GM23338 (cell line): ENCODE measurements around the gene DNAJC13. TPM values are rescaled to one million over a fixed set of nuclear protein-coding genes. Genes with fewer than 3 reads are reported as not detected.

Experiments
- ATAC-seq: fragments of 200-7000 bp; cut with Tn5 transposase; 3 replicates; pipeline ENCODE4 v1.9.1; 2020
- DNase-seq: peaks from one replicate; pipeline ENCODE4 v3.0.0-alpha.2; 2015; ENCODE audit warnings: low spot score
- H2AFZ ChIP-seq: fragments of 200-600 bp; sonication (generic); 2 replicates; pipeline ENCODE4 v1.8.0; 2016; ENCODE audit warnings: antibody characterized with exemption, mild to moderate bottlenecking, moderate library complexity
- H3F3A ChIP-seq: fragments of 200-600 bp; sonication (generic); replicated peaks from 2 replicates; pipeline ENCODE4 v1.8.0; 2017; ENCODE audit warnings: antibody characterized with exemption, mixed run types, low read depth
- H3K27ac ChIP-seq: fragments of 200-600 bp; sonication (generic); 2 replicates; pipeline ENCODE4 v1.6.1; 2016; ENCODE audit warnings: low read depth
- H3K27me3 ChIP-seq: fragments of 200-600 bp; sonication (generic); 2 replicates; pipeline ENCODE4 v1.8.0; 2016; ENCODE audit warnings: mild to moderate bottlenecking, mixed run types, moderate library complexity; ENCODE audit not compliant: insufficient read depth
- H3K36me3 ChIP-seq: fragments of 200-600 bp; sonication (generic); 2 replicates; pipeline ENCODE4 v1.8.0; 2016; ENCODE audit warnings: mild to moderate bottlenecking; ENCODE audit not compliant: insufficient read depth
- H3K4me1 ChIP-seq: fragments of 200-600 bp; sonication (generic); 2 replicates; pipeline ENCODE4 v1.8.0; 2016; ENCODE audit warnings: mild to moderate bottlenecking, moderate library complexity; ENCODE audit not compliant: insufficient read depth
- H3K4me2 ChIP-seq: fragments of 200-600 bp; sonication (generic); 2 replicates; pipeline ENCODE4 v1.7.1; 2017; ENCODE audit warnings: mixed run types
- H3K4me3 ChIP-seq: fragments of 200-600 bp; sonication (generic); 2 replicates; pipeline ENCODE4 v1.6.1; 2016; ENCODE audit warnings: mixed run types
- H3K79me2 ChIP-seq: fragments of 200-600 bp; sonication (generic); replicated peaks from 2 replicates; pipeline ENCODE4 v1.8.0; 2017; ENCODE audit warnings: mild to moderate bottlenecking; ENCODE audit not compliant: insufficient read depth
- H3K9me2 ChIP-seq: fragments of 200-600 bp; sonication (generic); 2 replicates; pipeline ENCODE4 v1.8.0; 2017; ENCODE audit not compliant: insufficient read depth
- H4K20me1 ChIP-seq: fragments of 200-600 bp; sonication (generic); replicated peaks from 2 replicates; pipeline ENCODE4 v1.8.0; 2017; ENCODE audit warnings: mild to moderate bottlenecking; ENCODE audit not compliant: insufficient read depth
- H3K27ac Mint-ChIP-seq: 2 replicates; pipeline ENCODE4 v1.8.0; 2020; ENCODE audit warnings: inconsistent platforms, mild to moderate bottlenecking, moderate library complexity, mixed read lengths
- H3K27me3 Mint-ChIP-seq: 3 replicates; pipeline ENCODE4 v1.8.0; 2022; ENCODE audit warnings: low read depth, mild to moderate bottlenecking, moderate library complexity, mixed read lengths, inconsistent platforms; ENCODE audit not compliant: insufficient read depth, poor library complexity
- H3K36me3 Mint-ChIP-seq: 3 replicates; pipeline ENCODE4 v1.8.0; 2021; ENCODE audit warnings: low read depth, mild to moderate bottlenecking, inconsistent platforms, moderate library complexity, mixed read lengths
- H3K4me1 Mint-ChIP-seq: 3 replicates; pipeline ENCODE4 v1.8.0; 2020; ENCODE audit warnings: mild to moderate bottlenecking, inconsistent platforms, mixed read lengths
- H3K4me3 Mint-ChIP-seq: 3 replicates; pipeline ENCODE4 v1.8.0; 2021; ENCODE audit warnings: moderate library complexity, mild to moderate bottlenecking, inconsistent platforms, mixed read lengths
- H3K9me3 Mint-ChIP-seq: 3 replicates; pipeline ENCODE4 v1.8.0; 2020; ENCODE audit warnings: moderate library complexity, mild to moderate bottlenecking, inconsistent platforms, mixed read lengths
- CREB1 ChIP-seq: fragments of 250-450 bp; sonication (Bioruptor Pico); IDR thresholded peaks from 2 replicates; pipeline ENCODE4 v1.5.0; 2020; ENCODE audit warnings: low read depth, mild to moderate bottlenecking, moderate library complexity
- EZH2 ChIP-seq: fragments of 200-600 bp; sonication (generic); IDR thresholded peaks from one replicate; pipeline ENCODE4 v1.8.0; 2017; ENCODE audit warnings: antibody characterized with exemption, mild to moderate bottlenecking, low read depth; ENCODE audit not compliant: unreplicated experiment
- JUNB ChIP-seq: IDR thresholded peaks from one replicate; pipeline ENCODE4 v1.6.1; 2016; ENCODE audit warnings: antibody characterized with exemption; ENCODE audit not compliant: unreplicated experiment
- NANOG ChIP-seq: IDR thresholded peaks from 2 replicates; pipeline ENCODE4 v1.6.1; 2016; ENCODE audit warnings: antibody characterized with exemption, borderline replicate concordance
- POLR2AphosphoS5 ChIP-seq: IDR thresholded peaks from 2 replicates; pipeline ENCODE4 v1.6.1; 2016; ENCODE audit warnings: antibody characterized with exemption, low read depth
- STAT1 ChIP-seq: IDR thresholded peaks from one replicate; pipeline ENCODE4 v1.6.1; 2016; ENCODE audit warnings: antibody characterized with exemption; ENCODE audit not compliant: unreplicated experiment
- ZNF114 ChIP-seq: fragments of 250-450 bp; sonication (Bioruptor Pico); IDR thresholded peaks from 2 replicates; pipeline ENCODE4 v1.5.0; 2020; ENCODE audit warnings: mild to moderate bottlenecking, moderate library complexity
- ZNF331 ChIP-seq: fragments of 250-450 bp; sonication (Bioruptor Pico); IDR thresholded peaks from 2 replicates; pipeline ENCODE4 v1.5.0; 2020; ENCODE audit warnings: low read depth, mild to moderate bottlenecking, moderate library complexity
- polyA plus RNA-seq: library from polyadenylated mRNA; unstranded; fragments of >200 nt; fragmentation: Nextera tagmentation; extraction: Ambion mirVana; gene quantifications from 2 replicates; pipeline ENCODE4 v1.2.1, GENCODE V29; 2016
- total RNA-seq: library from RNA; depleted of rRNA; stranded (reverse); fragments of >200 nt; shearing (Covaris generic); gene quantifications from 2 replicates; pipeline ENCODE4 v1.2.3, GENCODE V29; 2014
- TF ChIP-seq, protein P1 (sequence below): fragments of 250-450 bp; sonication (Bioruptor Pico); IDR thresholded peaks from 2 replicates; pipeline ENCODE4 v1.5.0; 2020; ENCODE audit warnings: mild to moderate bottlenecking, moderate library complexity
- TF ChIP-seq, protein P2 (sequence below): IDR thresholded peaks from 2 replicates; pipeline ENCODE4 v1.6.1; 2016; ENCODE audit warnings: antibody characterized with exemption
- TF ChIP-seq, protein P3 (sequence below): IDR thresholded peaks from one replicate; pipeline ENCODE4 v1.6.1; 2018; ENCODE audit warnings: antibody characterized with exemption; ENCODE audit not compliant: unreplicated experiment
- TF ChIP-seq, protein P4 (sequence below), 2 experiments: fragments of 200-600 bp in 1 of 2; sonication (generic) in 1 of 2; conservative IDR thresholded peaks; 2 replicates each; pipeline versions ENCODE4 v1.5.1 to v1.6.1; 2016 to 2017; ENCODE audit warnings: antibody characterized with exemption in 2 of 2, low read depth in 2 of 2, mild to moderate bottlenecking in 2 of 2, moderate library complexity in 1 of 2

Gene DNAJC13
- total and polyA plus RNA-seq, 2 experiments from 2014 or later = 8.3 to 33.6 TPM

DNA sequence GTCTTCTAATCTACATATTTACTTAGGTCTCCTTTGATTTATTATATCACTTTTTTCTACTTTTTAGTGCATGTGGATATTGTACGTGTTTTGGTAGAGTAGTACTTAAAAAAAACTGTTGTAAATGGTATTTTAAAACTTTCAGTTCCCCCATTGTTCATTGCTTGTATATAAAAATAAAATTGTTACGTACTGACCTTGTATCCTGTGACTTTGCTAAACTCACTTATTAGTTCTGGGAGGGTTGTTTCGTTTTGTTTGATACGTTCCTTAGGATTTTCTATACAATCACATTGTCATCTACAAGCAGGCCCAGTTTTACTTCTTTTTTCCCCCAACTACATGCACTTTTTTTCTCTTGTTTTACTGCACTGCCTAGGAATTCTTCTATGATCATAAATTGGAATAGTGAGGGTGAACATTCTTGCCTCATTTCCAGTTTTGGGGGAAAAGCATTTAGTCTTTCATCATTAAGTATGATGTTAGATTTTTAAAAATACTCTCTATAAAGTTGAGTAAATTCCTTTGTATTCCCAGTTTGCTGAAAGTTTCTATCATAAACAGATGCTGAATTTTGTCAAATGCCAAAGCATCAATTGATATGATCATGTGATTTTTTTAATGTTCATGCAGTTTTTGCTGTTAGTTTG, 146.2 kb downstream of the DNAJC13 start (continued):
- TF ChIP-seq, protein P1, sequence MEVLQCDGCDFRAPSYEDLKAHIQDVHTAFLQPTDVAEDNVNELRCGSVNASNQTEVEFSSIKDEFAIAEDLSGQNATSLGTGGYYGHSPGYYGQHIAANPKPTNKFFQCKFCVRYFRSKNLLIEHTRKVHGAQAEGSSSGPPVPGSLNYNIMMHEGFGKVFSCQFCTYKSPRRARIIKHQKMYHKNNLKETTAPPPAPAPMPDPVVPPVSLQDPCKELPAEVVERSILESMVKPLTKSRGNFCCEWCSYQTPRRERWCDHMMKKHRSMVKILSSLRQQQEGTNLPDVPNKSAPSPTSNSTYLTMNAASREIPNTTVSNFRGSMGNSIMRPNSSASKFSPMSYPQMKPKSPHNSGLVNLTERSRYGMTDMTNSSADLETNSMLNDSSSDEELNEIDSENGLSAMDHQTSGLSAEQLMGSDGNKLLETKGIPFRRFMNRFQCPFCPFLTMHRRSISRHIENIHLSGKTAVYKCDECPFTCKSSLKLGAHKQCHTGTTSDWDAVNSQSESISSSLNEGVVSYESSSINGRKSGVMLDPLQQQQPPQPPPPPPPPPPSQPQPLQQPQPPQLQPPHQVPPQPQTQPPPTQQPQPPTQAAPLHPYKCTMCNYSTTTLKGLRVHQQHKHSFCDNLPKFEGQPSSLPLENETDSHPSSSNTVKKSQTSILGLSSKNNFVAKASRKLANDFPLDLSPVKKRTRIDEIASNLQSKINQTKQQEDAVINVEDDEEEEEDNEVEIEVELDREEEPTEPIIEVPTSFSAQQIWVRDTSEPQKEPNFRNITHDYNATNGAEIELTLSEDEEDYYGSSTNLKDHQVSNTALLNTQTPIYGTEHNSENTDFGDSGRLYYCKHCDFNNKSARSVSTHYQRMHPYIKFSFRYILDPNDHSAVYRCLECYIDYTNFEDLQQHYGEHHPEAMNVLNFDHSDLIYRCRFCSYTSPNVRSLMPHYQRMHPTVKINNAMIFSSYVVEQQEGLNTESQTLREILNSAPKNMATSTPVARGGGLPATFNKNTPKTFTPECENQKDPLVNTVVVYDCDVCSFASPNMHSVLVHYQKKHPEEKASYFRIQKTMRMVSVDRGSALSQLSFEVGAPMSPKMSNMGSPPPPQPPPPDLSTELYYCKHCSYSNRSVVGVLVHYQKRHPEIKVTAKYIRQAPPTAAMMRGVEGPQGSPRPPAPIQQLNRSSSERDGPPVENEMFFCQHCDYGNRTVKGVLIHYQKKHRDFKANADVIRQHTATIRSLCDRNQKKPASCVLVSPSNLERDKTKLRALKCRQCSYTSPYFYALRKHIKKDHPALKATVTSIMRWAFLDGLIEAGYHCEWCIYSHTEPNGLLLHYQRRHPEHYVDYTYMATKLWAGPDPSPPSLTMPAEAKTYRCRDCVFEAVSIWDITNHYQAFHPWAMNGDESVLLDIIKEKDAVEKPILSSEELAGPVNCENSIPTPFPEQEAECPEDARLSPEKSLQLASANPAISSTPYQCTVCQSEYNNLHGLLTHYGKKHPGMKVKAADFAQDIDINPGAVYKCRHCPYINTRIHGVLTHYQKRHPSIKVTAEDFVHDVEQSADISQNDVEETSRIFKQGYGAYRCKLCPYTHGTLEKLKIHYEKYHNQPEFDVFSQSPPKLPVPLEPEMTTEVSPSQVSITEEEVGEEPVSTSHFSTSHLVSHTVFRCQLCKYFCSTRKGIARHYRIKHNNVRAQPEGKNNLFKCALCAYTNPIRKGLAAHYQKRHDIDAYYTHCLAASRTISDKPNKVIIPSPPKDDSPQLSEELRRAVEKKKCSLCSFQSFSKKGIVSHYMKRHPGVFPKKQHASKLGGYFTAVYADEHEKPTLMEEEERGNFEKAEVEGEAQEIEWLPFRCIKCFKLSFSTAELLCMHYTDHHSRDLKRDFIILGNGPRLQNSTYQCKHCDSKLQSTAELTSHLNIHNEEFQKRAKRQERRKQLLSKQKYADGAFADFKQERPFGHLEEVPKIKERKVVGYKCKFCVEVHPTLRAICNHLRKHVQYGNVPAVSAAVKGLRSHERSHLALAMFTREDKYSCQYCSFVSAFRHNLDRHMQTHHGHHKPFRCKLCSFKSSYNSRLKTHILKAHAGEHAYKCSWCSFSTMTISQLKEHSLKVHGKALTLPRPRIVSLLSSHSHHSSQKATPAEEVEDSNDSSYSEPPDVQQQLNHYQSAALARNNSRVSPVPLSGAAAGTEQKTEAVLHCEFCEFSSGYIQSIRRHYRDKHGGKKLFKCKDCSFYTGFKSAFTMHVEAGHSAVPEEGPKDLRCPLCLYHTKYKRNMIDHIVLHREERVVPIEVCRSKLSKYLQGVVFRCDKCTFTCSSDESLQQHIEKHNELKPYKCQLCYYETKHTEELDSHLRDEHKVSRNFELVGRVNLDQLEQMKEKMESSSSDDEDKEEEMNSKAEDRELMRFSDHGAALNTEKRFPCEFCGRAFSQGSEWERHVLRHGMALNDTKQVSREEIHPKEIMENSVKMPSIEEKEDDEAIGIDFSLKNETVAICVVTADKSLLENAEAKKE = no peak
- TF ChIP-seq ZNF114 (CRISPR knock-in tag) (no peak), STAT1 (no peak), CREB1 (CRISPR knock-in tag) (no peak), ZNF331 (no peak), NANOG (no peak), JUNB (no peak), EZH2 (no peak)
- TF ChIP-seq, protein P2, sequence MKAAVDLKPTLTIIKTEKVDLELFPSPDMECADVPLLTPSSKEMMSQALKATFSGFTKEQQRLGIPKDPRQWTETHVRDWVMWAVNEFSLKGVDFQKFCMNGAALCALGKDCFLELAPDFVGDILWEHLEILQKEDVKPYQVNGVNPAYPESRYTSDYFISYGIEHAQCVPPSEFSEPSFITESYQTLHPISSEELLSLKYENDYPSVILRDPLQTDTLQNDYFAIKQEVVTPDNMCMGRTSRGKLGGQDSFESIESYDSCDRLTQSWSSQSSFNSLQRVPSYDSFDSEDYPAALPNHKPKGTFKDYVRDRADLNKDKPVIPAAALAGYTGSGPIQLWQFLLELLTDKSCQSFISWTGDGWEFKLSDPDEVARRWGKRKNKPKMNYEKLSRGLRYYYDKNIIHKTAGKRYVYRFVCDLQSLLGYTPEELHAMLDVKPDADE = no peak

DNA sequence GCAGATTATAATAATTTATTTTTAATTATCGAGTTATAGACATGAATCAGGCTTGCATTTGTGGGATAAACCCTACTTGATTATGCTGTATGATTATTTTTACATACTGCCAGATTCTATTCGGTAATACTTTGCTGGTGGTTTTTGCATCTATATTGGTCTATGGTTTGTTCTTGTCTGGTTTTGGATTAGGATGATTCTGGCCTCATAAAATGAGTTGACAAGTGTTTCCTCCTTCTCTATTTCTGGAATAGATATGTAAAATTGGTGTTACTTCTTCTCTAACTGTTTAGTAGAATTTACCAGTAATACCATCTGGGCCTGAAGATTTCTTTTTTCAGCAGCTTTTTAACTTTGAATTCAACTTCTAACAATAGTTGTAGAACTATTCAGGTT, 146.8 kb downstream of the DNAJC13 start:
- no peak overlapping the region for H3K27ac ChIP-seq
- H3K9me3 Mint-ChIP-seq = no peaks in the 10 kb centered on the region; the same call in 2 of the 3 replicates
- no peaks in the 10 kb centered on the region; the same call in 1 of the 2 replicates for H4K20me1 ChIP-seq
- no peak overlapping the region for H3K4me3 ChIP-seq
- no peak overlapping the region for H3K4me2 ChIP-seq
- peaks cover 2% of the 10 kb centered on the region for H3K27me3 Mint-ChIP-seq
- ATAC-seq (no peak), DNase-seq (no peak)
- H2AFZ ChIP-seq = no peak overlapping the region
- H3K36me3 ChIP-seq = no peaks in the 10 kb centered on the region
- H3F3A ChIP-seq = no peaks in the 10 kb centered on the region
- H3K4me1 ChIP-seq = no peaks in the 10 kb centered on the region
- no peak overlapping the region for H3K4me3 Mint-ChIP-seq
- H3K27me3 ChIP-seq = no peaks in the 10 kb centered on the region
- no peaks in the 10 kb centered on the region for H3K9me2 ChIP-seq
- no peaks in the 10 kb centered on the region for H3K79me2 ChIP-seq
- H3K36me3 Mint-ChIP-seq = peaks cover 6% of the 10 kb centered on the region; the same call in 2 of the 3 replicates
- H3K4me1 Mint-ChIP-seq = peaks cover 4% of the 10 kb centered on the region; the same call in 2 of the 3 replicates
- no peak overlapping the region for H3K27ac Mint-ChIP-seq
- TF ChIP-seq, protein P3, sequence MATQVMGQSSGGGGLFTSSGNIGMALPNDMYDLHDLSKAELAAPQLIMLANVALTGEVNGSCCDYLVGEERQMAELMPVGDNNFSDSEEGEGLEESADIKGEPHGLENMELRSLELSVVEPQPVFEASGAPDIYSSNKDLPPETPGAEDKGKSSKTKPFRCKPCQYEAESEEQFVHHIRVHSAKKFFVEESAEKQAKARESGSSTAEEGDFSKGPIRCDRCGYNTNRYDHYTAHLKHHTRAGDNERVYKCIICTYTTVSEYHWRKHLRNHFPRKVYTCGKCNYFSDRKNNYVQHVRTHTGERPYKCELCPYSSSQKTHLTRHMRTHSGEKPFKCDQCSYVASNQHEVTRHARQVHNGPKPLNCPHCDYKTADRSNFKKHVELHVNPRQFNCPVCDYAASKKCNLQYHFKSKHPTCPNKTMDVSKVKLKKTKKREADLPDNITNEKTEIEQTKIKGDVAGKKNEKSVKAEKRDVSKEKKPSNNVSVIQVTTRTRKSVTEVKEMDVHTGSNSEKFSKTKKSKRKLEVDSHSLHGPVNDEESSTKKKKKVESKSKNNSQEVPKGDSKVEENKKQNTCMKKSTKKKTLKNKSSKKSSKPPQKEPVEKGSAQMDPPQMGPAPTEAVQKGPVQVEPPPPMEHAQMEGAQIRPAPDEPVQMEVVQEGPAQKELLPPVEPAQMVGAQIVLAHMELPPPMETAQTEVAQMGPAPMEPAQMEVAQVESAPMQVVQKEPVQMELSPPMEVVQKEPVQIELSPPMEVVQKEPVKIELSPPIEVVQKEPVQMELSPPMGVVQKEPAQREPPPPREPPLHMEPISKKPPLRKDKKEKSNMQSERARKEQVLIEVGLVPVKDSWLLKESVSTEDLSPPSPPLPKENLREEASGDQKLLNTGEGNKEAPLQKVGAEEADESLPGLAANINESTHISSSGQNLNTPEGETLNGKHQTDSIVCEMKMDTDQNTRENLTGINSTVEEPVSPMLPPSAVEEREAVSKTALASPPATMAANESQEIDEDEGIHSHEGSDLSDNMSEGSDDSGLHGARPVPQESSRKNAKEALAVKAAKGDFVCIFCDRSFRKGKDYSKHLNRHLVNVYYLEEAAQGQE = no peak
- TF ChIP-seq ZNF114 (CRISPR knock-in tag) = no peak
- no peak for TF ChIP-seq ZNF331
- TF ChIP-seq JUNB = no peak
- no peak for TF ChIP-seq NANOG
- TF ChIP-seq, protein P4, sequence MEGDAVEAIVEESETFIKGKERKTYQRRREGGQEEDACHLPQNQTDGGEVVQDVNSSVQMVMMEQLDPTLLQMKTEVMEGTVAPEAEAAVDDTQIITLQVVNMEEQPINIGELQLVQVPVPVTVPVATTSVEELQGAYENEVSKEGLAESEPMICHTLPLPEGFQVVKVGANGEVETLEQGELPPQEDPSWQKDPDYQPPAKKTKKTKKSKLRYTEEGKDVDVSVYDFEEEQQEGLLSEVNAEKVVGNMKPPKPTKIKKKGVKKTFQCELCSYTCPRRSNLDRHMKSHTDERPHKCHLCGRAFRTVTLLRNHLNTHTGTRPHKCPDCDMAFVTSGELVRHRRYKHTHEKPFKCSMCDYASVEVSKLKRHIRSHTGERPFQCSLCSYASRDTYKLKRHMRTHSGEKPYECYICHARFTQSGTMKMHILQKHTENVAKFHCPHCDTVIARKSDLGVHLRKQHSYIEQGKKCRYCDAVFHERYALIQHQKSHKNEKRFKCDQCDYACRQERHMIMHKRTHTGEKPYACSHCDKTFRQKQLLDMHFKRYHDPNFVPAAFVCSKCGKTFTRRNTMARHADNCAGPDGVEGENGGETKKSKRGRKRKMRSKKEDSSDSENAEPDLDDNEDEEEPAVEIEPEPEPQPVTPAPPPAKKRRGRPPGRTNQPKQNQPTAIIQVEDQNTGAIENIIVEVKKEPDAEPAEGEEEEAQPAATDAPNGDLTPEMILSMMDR (conservative IDR thresholded peaks at IDR 0.05; ENCODE audit: low read depth in 2 of 2) = no peak
- TF ChIP-seq EZH2 = no peak
- no peak for TF ChIP-seq POLR2AphosphoS5
